Midbrain (tissue), 1 donor: ENCODE measurements around the gene TXNDC17.
"Not testable (repeated sequence)": the region's sequence is repeated elsewhere in the genome, so short reads cannot be mapped to it uniquely, and the experiment has no call there.

ENCODE experiments used
- DNase-seq: peaks from one replicate; lab custom pipeline; 2025; lab: John Stamatoyannopoulos, UW

TXNDC17 gene

GRCh38 chr17:6684460-6684783 is 43.6 kb downstream of the TXNDC17 start:
- DNase-seq = no peak

GRCh38 chr17:6684881-6685767 is 44.3 kb downstream of the TXNDC17 start:
- no peak for DNase-seq

GRCh38 chr17:6686026-6686425 is 45.2 kb downstream of the TXNDC17 start:
- no peak for DNase-seq

GRCh38 chr17:6688944-6689343 is 48.1 kb downstream of the TXNDC17 start:
- DNase-seq = no peak

- DNase-seq = no peak
Measured at GRCh38 chr17:6690641-6691040, 49.8 kb downstream of the TXNDC17 start.

GRCh38 chr17:6691546-6691945 is 50.7 kb downstream of the TXNDC17 start:
- no peak for DNase-seq

- DNase-seq = not testable (repeated sequence)
Measured at GRCh38 chr17:6691958-6692357, 51.1 kb downstream of the TXNDC17 start.
